Measurements from ENCODE around the gene ZNF341. TPM values are rescaled to one million over a fixed set of nuclear protein-coding genes. Genes with fewer than 3 reads are reported as not detected.
A peak's percentile ranks its signal among the peaks of the same experiment; 100 is the strongest.

ZNF341 gene
- total RNA-seq, 4 donors from 2014 or later: 1.7 to 4.4 (median 2.9) TPM

DNA sequence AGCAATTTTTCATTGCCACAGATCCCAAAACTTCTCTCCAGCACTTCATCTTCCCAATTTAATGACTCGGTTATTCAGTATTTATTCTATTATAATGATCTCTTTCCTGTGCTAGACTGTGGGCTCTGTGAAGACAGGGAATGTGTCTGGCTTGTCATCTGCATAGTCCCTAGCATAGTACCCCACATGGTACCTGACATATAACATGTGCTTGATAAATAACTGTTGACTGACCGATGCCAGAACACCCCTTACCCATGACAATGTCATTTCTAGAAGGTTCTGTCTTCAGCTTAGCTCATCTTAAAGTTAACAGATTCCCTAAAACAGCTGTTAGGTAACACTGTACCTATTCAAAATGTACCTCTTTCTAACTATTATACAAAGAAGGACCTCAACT is 15.3 kb upstream of the ZNF341 start:
- H3K27ac ChIP-seq: no peak overlapping the region
- WGBS, 2 donors (ENCODE audit: low coverage in 1 of 2): 67 to 79% methylated on average over 2 of the region's 2 CpGs
- H3K9me3 ChIP-seq: no peaks in the 10 kb centered on the region
- TF ChIP-seq POLR2AphosphoS5 (IDR thresholded peaks at IDR 0.05) (no peak), POLR2A (IDR thresholded peaks at IDR 0.05) (no peak), EP300 (IDR thresholded peaks at IDR 0.05) (no peak)
- TF ChIP-seq, protein P1, sequence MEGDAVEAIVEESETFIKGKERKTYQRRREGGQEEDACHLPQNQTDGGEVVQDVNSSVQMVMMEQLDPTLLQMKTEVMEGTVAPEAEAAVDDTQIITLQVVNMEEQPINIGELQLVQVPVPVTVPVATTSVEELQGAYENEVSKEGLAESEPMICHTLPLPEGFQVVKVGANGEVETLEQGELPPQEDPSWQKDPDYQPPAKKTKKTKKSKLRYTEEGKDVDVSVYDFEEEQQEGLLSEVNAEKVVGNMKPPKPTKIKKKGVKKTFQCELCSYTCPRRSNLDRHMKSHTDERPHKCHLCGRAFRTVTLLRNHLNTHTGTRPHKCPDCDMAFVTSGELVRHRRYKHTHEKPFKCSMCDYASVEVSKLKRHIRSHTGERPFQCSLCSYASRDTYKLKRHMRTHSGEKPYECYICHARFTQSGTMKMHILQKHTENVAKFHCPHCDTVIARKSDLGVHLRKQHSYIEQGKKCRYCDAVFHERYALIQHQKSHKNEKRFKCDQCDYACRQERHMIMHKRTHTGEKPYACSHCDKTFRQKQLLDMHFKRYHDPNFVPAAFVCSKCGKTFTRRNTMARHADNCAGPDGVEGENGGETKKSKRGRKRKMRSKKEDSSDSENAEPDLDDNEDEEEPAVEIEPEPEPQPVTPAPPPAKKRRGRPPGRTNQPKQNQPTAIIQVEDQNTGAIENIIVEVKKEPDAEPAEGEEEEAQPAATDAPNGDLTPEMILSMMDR (IDR thresholded peaks at IDR 0.05): no peak
- H3K27me3 ChIP-seq: no peaks in the 10 kb centered on the region
- no peak for ATAC-seq
- no peak overlapping the region for H3K4me3 ChIP-seq
- peaks cover 0 to 40% of the 10 kb centered on the region in 2 donors for H3K36me3 ChIP-seq
- peaks cover 0 to 21% (median 11%) of the 10 kb centered on the region in 3 donors for H3K4me1 ChIP-seq

DNA sequence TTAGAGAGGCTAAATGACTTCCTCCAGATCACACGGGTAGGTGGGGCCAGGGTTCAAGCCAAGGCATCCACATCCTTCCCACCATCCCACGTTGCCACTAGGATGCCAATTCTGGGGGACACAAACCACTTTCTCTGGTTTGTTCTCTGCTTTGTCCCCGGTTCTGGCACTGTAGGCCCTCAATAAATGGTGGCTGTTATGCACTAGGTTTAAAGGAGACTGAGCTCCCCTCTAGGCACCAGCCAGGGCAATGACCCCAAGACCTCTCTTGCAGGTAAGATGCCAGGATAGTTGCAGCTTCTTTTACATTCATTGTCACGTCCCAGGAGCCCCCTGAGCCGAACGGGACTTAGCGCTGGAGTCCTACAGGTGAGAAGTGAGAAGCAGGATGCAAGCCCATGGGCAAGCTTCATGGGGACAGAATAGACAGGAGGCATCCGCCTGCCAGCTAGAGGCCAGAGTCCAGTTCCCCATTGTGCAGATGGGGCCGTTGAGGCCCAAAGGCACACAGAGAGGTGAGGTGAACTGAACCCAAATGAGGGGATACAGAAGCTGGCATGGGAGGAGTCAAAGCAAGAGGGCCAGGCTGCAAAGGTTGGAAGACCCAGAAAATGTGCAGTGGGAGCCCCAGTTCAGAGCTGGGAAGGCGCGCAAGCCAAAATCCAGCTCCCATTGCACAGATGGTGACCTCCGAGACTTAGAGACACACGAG is 12.4 kb upstream of the ZNF341 start:
- ATAC-seq: no peak
- Histone ChIP-seq H3K4me3 (peak overlapping the region; percentile 55 to 75), H3K27ac (peak overlapping the region in 3 of 4 donors; percentile 78 to 83 (median 78)), H3K4me1 (peaks cover 0 to 21% (median 11%) of the 10 kb centered on the region in 3 donors), H3K36me3 (peaks cover 0 to 10% of the 10 kb centered on the region in 2 donors), H3K9me3 (no peaks in the 10 kb centered on the region), H3K27me3 (no peaks in the 10 kb centered on the region)
- TF ChIP-seq EP300 (IDR thresholded peaks at IDR 0.05) (no peak), POLR2A (IDR thresholded peaks at IDR 0.05) (no peak), POLR2AphosphoS5 (IDR thresholded peaks at IDR 0.05) (no peak)
- TF ChIP-seq, protein P1 (IDR thresholded peaks at IDR 0.05): no peak
- WGBS, 2 donors (ENCODE audit: low coverage in 1 of 2): 16 to 33% methylated on average over 4 to 5 of the region's 13 CpGs

DNA sequence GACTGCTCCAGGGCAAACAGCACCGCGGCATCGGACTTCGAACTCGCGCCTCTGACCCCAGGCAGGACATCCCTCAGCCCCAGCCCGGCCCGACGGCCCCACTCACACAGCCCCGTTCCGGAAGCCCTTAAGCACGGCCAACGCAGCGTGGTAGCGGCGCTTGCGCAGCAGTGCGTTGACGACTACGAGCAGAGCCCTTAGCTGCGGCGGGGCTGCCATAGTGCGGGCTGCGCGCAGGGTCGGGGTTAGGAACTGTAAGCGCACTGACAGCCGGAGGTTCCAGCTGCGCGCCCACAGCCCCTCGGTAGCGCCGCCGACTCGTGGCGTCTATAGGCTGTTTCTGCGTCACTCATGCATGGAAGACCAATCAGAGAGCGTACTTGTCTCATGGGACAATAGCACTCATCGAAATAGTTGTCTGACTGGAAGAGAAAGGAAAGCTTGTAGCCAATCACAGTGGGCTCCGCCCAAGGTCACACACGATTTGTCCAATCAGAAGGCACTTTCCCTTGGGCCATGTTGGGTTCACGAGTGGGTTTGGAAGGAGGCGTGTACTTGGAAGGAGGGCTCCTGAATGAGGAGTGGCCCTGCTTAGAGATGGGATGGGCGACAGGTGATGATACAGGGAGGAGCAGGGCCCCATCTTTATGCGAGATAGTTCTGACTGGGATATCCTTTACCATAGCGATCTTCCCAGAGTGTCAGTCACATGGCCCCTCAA is 11.6 kb upstream of the ZNF341 start, which contains the start of gene PXMP4:
Gene PXMP4 (minus strand): TSS at position 322 of the 721 bp plus-strand sequence. CDS start 103 bp downstream, at position 219.
- 8% methylated on average over 4 to 8 of the region's 46 CpGs for WGBS, 2 donors (ENCODE audit: low coverage in 1 of 2)
- no peaks in the 10 kb centered on the region for H3K9me3 ChIP-seq

DNA sequence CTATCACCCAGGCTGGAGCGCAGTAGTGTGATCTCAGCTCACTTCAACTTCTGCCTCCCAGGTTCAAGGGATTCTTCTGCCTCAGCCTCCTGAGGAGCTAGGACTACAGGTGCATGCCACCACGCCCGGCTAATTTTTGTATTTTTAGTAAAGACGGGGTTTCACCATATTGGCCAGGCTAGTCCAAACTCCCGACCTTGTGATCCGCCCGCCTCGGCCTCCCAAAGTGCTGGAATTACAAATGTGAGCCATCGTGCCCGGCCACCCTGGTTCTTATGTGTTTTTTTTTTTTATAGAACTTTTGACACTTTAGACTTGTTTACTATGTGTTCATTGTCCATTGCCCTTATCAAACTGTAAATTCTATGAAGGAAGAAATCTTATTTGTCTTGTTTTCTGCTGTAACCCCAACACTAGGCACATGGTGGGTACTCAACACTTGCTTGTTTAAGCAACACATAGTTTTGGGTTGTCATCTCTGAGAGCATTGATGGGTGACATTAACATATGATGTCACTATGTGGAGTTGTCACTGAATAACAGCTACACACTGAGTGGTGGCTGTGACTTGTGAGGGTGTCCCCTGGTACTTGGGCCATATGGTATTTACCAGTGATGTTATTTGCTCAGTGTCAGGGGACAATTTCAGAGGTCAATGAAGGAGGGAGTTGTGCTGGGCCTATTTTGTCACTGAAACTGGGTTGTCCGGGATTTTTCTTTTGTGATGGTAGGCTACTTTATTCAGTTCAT is 10.2 kb upstream of the ZNF341 start:
- ATAC-seq: no peak
- peaks cover 0 to 21% (median 11%) of the 10 kb centered on the region in 3 donors for H3K4me1 ChIP-seq
- TF ChIP-seq POLR2A (IDR thresholded peaks at IDR 0.05) (no peak), EP300 (IDR thresholded peaks at IDR 0.05) (no peak), POLR2AphosphoS5 (IDR thresholded peaks at IDR 0.05) (no peak)
- TF ChIP-seq, protein P1 (IDR thresholded peaks at IDR 0.05): no peak
- H3K9me3 ChIP-seq: no peaks in the 10 kb centered on the region
- H3K27me3 ChIP-seq: no peaks in the 10 kb centered on the region
- no peak overlapping the region for H3K27ac ChIP-seq
- no peak overlapping the region for H3K4me3 ChIP-seq
- H3K36me3 ChIP-seq: no peaks in the 10 kb centered on the region
- WGBS, 2 donors (ENCODE audit: low coverage in 1 of 2): 90 to 93% methylated on average over 4 to 10 of the region's 11 CpGs

More for the DNA sequence above, 11.6 kb upstream of the ZNF341 start, which contains the start of gene PXMP4:
- Histone ChIP-seq H3K36me3 (peaks cover 0 to 3% of the 10 kb centered on the region in 2 donors), H3K27me3 (no peaks in the 10 kb centered on the region), H3K4me1 (peaks cover 0 to 21% (median 11%) of the 10 kb centered on the region in 3 donors), H3K4me3 (peak within 1 kb of the TSS; percentile 55 to 75), H3K27ac (peak within 1 kb of the TSS in 3 of 4 donors; percentile 78 to 83 (median 78))
- TF ChIP-seq POLR2AphosphoS5 (IDR thresholded peaks at IDR 0.05) (peak; percentile 60), POLR2A (IDR thresholded peaks at IDR 0.05) (peak; percentile 36 to 47), EP300 (IDR thresholded peaks at IDR 0.05) (no peak)
- TF ChIP-seq, protein P1 (IDR thresholded peaks at IDR 0.05): peak in 1 of 4 experiments; percentile 21
- peak; percentile 100 for ATAC-seq
